Chondrocyte (in vitro differentiated cells): Measurements from ENCODE around the gene AKR7A2. TPM values are rescaled to one million over a fixed set of nuclear protein-coding genes. Genes with fewer than 3 reads are reported as not detected.

Experiments used
- DNase-seq: peaks from one replicate; pipeline ENCODE4 v3.0.0; 2021; ENCODE audit warnings: mixed read lengths, low spot score
- H3K27ac Mint-ChIP-seq: one replicate; pipeline ENCODE4 v1.8.0; 2021; ENCODE audit warnings: mild to moderate bottlenecking, moderate library complexity, mixed read lengths; ENCODE audit not compliant: unreplicated experiment
- H3K27me3 Mint-ChIP-seq: 2 replicates; pipeline ENCODE4 v1.8.0; 2021; ENCODE audit warnings: low read depth, mixed read lengths
- H3K36me3 Mint-ChIP-seq: 2 replicates; pipeline ENCODE4 v1.8.0; 2021; ENCODE audit warnings: low read depth, mixed read lengths
- H3K4me1 Mint-ChIP-seq: 2 replicates; pipeline ENCODE4 v1.8.0; 2021; ENCODE audit warnings: low read depth, mild to moderate bottlenecking, mixed read lengths
- H3K4me3 Mint-ChIP-seq: one replicate; pipeline ENCODE4 v1.8.0; 2021; ENCODE audit warnings: mild to moderate bottlenecking, moderate library complexity, mixed read lengths; ENCODE audit not compliant: unreplicated experiment
- H3K9me3 Mint-ChIP-seq: 2 replicates; pipeline ENCODE4 v1.8.0; 2021; ENCODE audit warnings: low read depth, mixed read lengths
- CTCF ChIP-seq: fragments of 200-600 bp; sonication (generic); IDR thresholded peaks from 2 replicates; pipeline ENCODE4 v1.5.0; 2021; ENCODE audit warnings: antibody characterized with exemption, mild to moderate bottlenecking, moderate library complexity
- total RNA-seq: library from RNA; stranded (reverse); gene quantifications from 3 replicates; pipeline ENCODE4 v1.2.1, GENCODE V29; 2021

Gene AKR7A2
- total RNA-seq, 1 donor from 2014 or later, result 46.6 TPM

GRCh38 chr1:19310720-19311502 lies 1.0 kb downstream of the AKR7A2 start:
- peak overlapping the region; percentile 90 for H3K4me3 Mint-ChIP-seq
- no peak for TF ChIP-seq CTCF
- no peaks in the 10 kb centered on the region for H3K9me3 Mint-ChIP-seq
- H3K27ac Mint-ChIP-seq, result peak overlapping the region; percentile 79
- peaks cover 58% of the 10 kb centered on the region for H3K4me1 Mint-ChIP-seq
- no peaks in the 10 kb centered on the region for H3K27me3 Mint-ChIP-seq
- H3K36me3 Mint-ChIP-seq, result peaks cover 10% of the 10 kb centered on the region
- DNase-seq, result no peak

GRCh38 chr1:19310061-19310460 lies 1.9 kb downstream of the AKR7A2 start:
- H3K36me3 Mint-ChIP-seq, result peaks cover 15% of the 10 kb centered on the region
- no peak for TF ChIP-seq CTCF
- H3K9me3 Mint-ChIP-seq, result no peaks in the 10 kb centered on the region
- peak overlapping the region; percentile 51 for H3K27ac Mint-ChIP-seq
- H3K4me3 Mint-ChIP-seq, result no peak overlapping the region
- peaks cover 49% of the 10 kb centered on the region for H3K4me1 Mint-ChIP-seq
- H3K27me3 Mint-ChIP-seq, result no peaks in the 10 kb centered on the region
- DNase-seq, result no peak

GRCh38 chr1:19309123-19309813 lies 2.7 kb downstream of the AKR7A2 start:
- DNase-seq, result no peak
- no peak overlapping the region for H3K4me3 Mint-ChIP-seq

GRCh38 chr1:19308509-19308907 lies 3.4 kb downstream of the AKR7A2 start:
- no peak for TF ChIP-seq CTCF
- DNase-seq, result no peak
- Mint-ChIP-seq H3K36me3 (peaks cover 28% of the 10 kb centered on the region), H3K9me3 (no peaks in the 10 kb centered on the region), H3K27me3 (no peaks in the 10 kb centered on the region), H3K27ac (no peak overlapping the region), H3K4me1 (peaks cover 36% of the 10 kb centered on the region), H3K4me3 (no peak overlapping the region)

More at GRCh38 chr1:19309123-19309813, 2.7 kb downstream of the AKR7A2 start:
- Mint-ChIP-seq H3K4me1 (peaks cover 43% of the 10 kb centered on the region), H3K36me3 (peaks cover 22% of the 10 kb centered on the region), H3K9me3 (no peaks in the 10 kb centered on the region), H3K27ac (peak overlapping the region; percentile 82), H3K27me3 (no peaks in the 10 kb centered on the region)
- no peak for TF ChIP-seq CTCF

GRCh38 chr1:19307794-19308508 lies 4.0 kb downstream of the AKR7A2 start:
- peaks cover 31% of the 10 kb centered on the region for H3K4me1 Mint-ChIP-seq
- no peak overlapping the region for H3K4me3 Mint-ChIP-seq
- no peak for DNase-seq
- H3K36me3 Mint-ChIP-seq, result peaks cover 32% of the 10 kb centered on the region
- H3K9me3 Mint-ChIP-seq, result no peaks in the 10 kb centered on the region
- H3K27me3 Mint-ChIP-seq, result no peaks in the 10 kb centered on the region
- no peak overlapping the region for H3K27ac Mint-ChIP-seq
- no peak for TF ChIP-seq CTCF
